Measurements from ENCODE around the gene RAPGEF2.
"Not testable (repeated sequence)": the region's sequence is repeated elsewhere in the genome, so short reads cannot be mapped to it uniquely, and the experiment has no call there.

RAPGEF2 gene

DNA sequence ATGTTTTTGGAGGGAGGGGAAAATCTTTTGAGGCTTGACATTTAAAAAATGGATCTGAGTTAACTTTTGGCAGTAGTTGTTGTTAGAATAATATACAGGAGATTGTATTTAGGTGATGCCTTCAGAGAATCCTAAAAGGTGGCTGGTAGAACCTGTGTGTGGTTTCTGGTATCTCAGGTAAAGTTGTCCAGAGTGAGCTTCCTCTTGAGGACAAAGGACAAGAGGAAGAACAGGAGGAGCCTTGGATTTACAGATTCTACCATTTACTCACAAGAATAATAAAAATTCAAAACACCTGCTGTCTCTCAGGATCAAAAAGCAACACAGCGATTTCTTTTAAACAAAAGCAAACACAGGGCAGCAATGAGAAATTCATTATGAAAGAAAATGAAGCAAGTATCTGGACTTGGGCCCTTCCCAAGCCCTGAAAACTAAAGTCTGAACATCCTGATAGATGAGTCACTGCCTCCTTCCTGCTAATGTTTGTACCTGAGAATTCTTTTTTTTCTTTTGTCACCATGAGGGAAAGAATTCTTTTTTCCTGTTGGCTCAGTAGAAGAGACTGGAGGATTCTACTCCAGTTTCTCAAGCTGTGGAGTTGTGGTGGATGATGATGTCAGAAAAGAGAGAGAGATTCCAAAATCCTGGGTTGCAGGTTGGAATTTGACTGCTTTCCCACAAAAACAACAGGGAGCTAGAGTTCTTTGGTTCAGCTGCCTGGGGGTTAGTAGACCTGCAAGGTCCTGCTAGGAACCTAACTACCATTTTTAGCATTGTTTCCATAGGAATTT, 31.5 kb upstream of the RAPGEF2 start:
- Histone ChIP-seq H3K27ac (no peak overlapping the region), H3K9ac (no peak overlapping the region), H3K9me3 (no peaks in the 10 kb centered on the region), H3K4me2 (no peak overlapping the region), H3K4me1 (no peaks in the 10 kb centered on the region), H3K36me3 (no peaks in the 10 kb centered on the region), H3K4me3 (no peak overlapping the region), H3K27me3 (no peaks in the 10 kb centered on the region), H4K20me1 (no peaks in the 10 kb centered on the region)
- no peak for TF ChIP-seq Cebpa-rat (IDR thresholded peaks at IDR 0.05)

- Histone ChIP-seq H3K4me3 (no peak overlapping the region), H3K27ac (no peak overlapping the region), H3K4me1 (no peaks in the 10 kb centered on the region), H3K27me3 (no peaks in the 10 kb centered on the region), H3K9ac (no peak overlapping the region), H3K36me3 (no peaks in the 10 kb centered on the region), H4K20me1 (no peaks in the 10 kb centered on the region), H3K9me3 (no peaks in the 10 kb centered on the region), H3K4me2 (no peak overlapping the region)
- TF ChIP-seq Cebpa-rat (IDR thresholded peaks at IDR 0.05) = no peak
Measured at GRCh38 chr4:159071969-159072765, 30.7 kb upstream of the RAPGEF2 start.

DNA sequence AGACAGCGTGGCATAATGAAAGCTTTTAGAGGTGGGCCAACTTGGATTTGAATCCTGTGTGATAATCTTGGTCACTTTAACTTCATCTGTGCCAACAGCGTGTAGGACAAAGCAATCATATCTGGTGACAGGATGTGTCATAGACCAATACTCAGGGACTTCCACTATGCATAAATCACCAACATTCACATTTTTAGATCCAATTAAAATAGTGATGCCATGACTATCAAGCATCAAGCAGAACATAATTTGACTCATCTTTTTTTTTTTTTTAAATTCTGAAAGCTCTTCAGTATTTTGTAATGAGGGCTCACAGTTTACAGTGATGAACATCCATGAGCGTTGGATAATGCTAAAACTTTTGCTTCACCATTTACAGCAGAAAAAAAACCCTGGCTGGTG, 27.3 kb upstream of the RAPGEF2 start:
- no peaks in the 10 kb centered on the region for H3K36me3 ChIP-seq
- H3K27me3 ChIP-seq = no peaks in the 10 kb centered on the region
- H3K9ac ChIP-seq = no peak overlapping the region
- no peak for TF ChIP-seq Cebpa-rat (IDR thresholded peaks at IDR 0.05)
- H3K4me2 ChIP-seq = no peak overlapping the region
- no peak overlapping the region for H3K4me3 ChIP-seq
- H3K9me3 ChIP-seq = no peaks in the 10 kb centered on the region
- no peaks in the 10 kb centered on the region for H4K20me1 ChIP-seq
- H3K27ac ChIP-seq = no peak overlapping the region
- peaks cover 8% of the 10 kb centered on the region; the same call in 1 of the 2 replicates for H3K4me1 ChIP-seq

- H3K27me3 ChIP-seq, H3K9me3 ChIP-seq, H3K36me3 ChIP-seq, H4K20me1 ChIP-seq, H3K4me2 ChIP-seq, H3K9ac ChIP-seq, H3K27ac ChIP-seq, H3K4me1 ChIP-seq, H3K4me3 ChIP-seq: not testable (repeated sequence)
Measured at GRCh38 chr4:159077018-159077417, 25.9 kb upstream of the RAPGEF2 start.

DNA sequence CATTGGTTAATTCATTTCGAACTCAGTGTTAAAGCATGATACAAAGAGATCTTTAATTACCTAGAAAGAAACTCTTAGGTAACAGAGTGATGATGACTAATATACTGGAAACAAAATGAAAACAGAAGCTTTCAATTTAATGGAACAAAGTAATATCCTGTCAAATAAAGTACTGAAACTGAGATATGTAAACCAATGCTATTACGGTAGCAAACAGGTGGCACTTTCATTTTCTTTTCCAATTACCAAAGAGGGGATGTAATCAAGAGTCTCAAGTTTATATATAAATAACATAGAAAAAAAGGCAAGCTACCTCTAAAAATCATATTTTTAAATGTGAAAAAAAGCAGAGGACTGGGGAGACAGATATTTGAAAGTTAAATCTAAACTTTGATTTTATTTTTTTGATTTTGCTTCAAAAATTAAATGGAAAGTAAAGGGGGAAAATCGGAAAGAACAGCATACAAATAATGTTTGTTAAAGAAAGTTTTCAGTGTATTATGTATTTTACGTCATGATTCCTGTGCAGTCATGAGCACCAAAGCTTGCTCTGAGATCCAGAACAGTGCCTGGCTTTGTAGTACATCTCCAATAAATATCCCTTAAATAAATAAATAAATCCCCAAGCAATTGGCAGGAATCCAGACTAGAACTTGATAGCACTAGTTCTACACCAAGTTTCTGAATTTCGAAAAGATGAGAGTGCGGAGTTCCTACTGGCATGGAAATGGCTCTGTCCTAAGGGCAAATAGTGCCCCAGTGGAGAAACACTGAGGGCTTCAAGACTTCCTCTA, 25.0 kb upstream of the RAPGEF2 start:
- H3K4me1 ChIP-seq = peaks cover 8% of the 10 kb centered on the region; the same call in 1 of the 2 replicates
- no peaks in the 10 kb centered on the region for H3K9me3 ChIP-seq
- no peak for TF ChIP-seq Cebpa-rat (IDR thresholded peaks at IDR 0.05)
- H3K4me2 ChIP-seq = no peak overlapping the region
- H3K4me3 ChIP-seq = no peak overlapping the region
- no peaks in the 10 kb centered on the region for H4K20me1 ChIP-seq
- H3K36me3 ChIP-seq = no peaks in the 10 kb centered on the region
- H3K27ac ChIP-seq = no peak overlapping the region
- H3K9ac ChIP-seq = no peak overlapping the region
- H3K27me3 ChIP-seq = no peaks in the 10 kb centered on the region

DNA sequence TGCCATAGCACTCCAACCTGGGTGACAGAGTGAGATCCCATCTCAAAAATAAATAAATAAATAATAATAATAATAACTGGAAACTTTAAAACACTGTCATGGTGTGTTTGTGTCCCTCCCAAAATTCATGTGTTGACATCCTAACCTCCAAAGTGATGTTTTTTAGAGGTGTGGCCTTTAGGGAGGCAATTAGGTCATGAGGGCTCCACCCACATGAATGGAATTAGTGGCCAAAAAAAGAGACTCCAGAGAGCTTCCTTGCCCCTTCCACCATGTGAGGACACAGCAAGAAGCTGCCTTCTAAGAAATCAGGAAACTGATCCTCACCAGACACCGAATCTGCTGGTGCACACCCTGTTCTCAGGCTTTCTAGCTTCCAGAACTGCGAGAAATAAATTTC, 23.8 kb upstream of the RAPGEF2 start:
- no peaks in the 10 kb centered on the region for H3K36me3 ChIP-seq
- no peak overlapping the region for H3K4me2 ChIP-seq
- H3K9me3 ChIP-seq = no peaks in the 10 kb centered on the region
- H3K4me3 ChIP-seq = no peak overlapping the region
- H3K27ac ChIP-seq = no peak overlapping the region
- no peaks in the 10 kb centered on the region for H3K27me3 ChIP-seq
- H4K20me1 ChIP-seq = no peaks in the 10 kb centered on the region
- no peak overlapping the region for H3K9ac ChIP-seq
- TF ChIP-seq Cebpa-rat (IDR thresholded peaks at IDR 0.05) = no peak
- H3K4me1 ChIP-seq = peaks cover 8% of the 10 kb centered on the region; the same call in 1 of the 2 replicates

DNA sequence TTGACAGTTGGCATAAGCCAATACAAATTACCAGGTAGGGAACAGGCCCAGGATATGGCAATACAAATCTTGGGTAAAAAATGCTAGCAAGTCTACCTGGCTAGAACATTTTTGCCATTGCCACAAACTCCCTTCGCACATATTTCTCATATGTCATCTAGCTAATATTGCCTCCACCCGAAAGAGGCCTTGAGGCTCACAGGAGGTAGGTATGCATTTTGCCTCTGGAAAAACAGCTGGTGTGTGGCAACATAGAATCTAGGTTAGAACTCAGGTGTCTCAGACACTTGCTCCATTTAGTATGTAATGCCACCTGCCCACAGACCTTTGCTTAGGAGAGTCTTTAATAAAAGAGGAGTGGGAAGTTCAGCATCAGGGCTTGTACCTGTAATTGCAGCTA, 16.3 kb upstream of the RAPGEF2 start:
- Histone ChIP-seq H4K20me1 (no peaks in the 10 kb centered on the region), H3K4me1 (no peaks in the 10 kb centered on the region), H3K36me3 (no peaks in the 10 kb centered on the region), H3K4me2 (no peak overlapping the region), H3K4me3 (no peak overlapping the region), H3K9ac (no peak overlapping the region), H3K27me3 (no peaks in the 10 kb centered on the region), H3K9me3 (no peaks in the 10 kb centered on the region), H3K27ac (no peak overlapping the region)
- TF ChIP-seq Cebpa-rat (IDR thresholded peaks at IDR 0.05) = no peak

DNA sequence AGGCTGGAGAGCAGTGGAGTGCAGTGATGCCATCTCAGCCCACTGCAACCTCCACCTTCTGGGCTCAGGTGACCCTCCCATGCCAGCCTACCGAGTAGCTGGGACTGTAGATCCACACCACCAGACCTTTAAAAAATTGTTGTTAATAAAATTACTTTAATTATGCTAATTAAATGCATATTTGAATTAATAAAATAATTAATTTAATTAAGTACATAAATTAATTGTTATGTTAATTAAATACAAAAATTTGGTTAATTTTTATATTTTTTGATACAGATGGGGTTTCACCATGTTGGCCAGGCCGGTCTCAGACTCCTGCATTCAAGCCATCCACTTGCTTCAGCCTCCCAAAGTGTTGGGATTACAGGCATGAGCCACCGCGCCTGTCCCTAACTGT, 12.6 kb upstream of the RAPGEF2 start:
- Histone ChIP-seq H3K27me3 (no peaks in the 10 kb centered on the region), H3K4me1 (no peaks in the 10 kb centered on the region), H3K9me3 (no peaks in the 10 kb centered on the region), H4K20me1 (no peaks in the 10 kb centered on the region), H3K36me3 (no peaks in the 10 kb centered on the region), H3K27ac (no peak overlapping the region), H3K4me2 (no peak overlapping the region), H3K9ac (no peak overlapping the region), H3K4me3 (no peak overlapping the region)
- no peak for TF ChIP-seq Cebpa-rat (IDR thresholded peaks at IDR 0.05)

- H3K27ac ChIP-seq, H3K9me3 ChIP-seq, H4K20me1 ChIP-seq, H3K9ac ChIP-seq, H3K27me3 ChIP-seq, H3K4me2 ChIP-seq, H3K36me3 ChIP-seq, H3K4me3 ChIP-seq, H3K4me1 ChIP-seq: not testable (repeated sequence)
Measured at GRCh38 chr4:159094156-159094555, 8.7 kb upstream of the RAPGEF2 start.

DNA sequence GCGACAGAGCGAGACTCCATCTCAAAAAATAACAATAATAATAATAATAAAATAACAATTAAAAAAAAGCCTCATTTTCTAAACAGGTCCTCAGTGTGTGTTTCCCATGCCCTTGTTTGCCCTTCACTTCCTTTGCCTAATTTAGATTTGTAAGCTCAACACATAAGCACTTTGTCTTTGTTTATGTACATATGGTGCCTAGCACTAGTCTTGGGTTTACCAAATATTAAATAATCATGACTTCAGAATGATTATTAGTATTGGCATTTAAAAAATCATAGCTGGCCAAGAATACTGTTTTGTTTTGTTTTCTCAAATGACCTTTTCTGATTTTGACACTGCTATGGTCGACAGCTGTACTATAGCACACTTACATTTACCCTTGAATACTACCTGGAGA, 6.4 kb upstream of the RAPGEF2 start:
- Histone ChIP-seq H4K20me1 (no peaks in the 10 kb centered on the region), H3K9me3 (no peaks in the 10 kb centered on the region), H3K4me2 (no peak overlapping the region), H3K27ac (no peak overlapping the region), H3K9ac (no peak overlapping the region), H3K4me1 (peaks cover 4% of the 10 kb centered on the region), H3K36me3 (no peaks in the 10 kb centered on the region), H3K27me3 (no peaks in the 10 kb centered on the region), H3K4me3 (no peak overlapping the region)
- no peak for TF ChIP-seq Cebpa-rat (IDR thresholded peaks at IDR 0.05)

Measured in BLaER1 (cell line).